GM19025 (cell line): Measurements from ENCODE around the gene ZGLP1.
"Not testable (repeated sequence)": the region's sequence is repeated elsewhere in the genome, so short reads cannot be mapped to it uniquely, and the experiment has no call there.

ENCODE experiments used
- ATAC-seq: cut with Tn5 transposase; IDR thresholded peaks from one replicate; pipeline ENCODE4 v1.9.1; 2021; ENCODE audit warnings: mild to moderate bottlenecking, low read depth, moderate library complexity; ENCODE audit not compliant: unreplicated experiment

Gene ZGLP1

DNA sequence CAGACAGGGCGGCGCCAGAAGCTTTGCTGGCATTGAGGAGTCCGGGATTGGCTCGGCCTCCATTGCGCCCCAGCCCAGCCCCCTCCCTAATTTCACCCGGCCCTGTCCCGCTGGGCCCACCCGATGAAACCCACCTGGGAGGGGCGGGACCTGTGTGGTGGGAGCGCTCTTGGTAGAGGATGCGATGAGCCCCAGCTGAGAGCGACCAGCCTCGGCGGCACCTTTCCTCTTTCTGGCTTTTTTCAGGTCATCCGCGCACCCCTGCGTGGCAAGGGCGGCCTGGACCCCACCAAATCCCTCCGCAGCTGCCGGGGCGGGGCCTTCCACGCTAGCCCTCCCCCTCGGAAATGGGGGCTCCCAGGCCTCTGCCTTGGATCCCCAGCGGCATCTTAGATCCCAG lies at the start of gene ZGLP1:
Gene ZGLP1, minus strand, starts transcription at position 393 of the 400 bp plus-strand sequence.
- ATAC-seq, result no peak

DNA sequence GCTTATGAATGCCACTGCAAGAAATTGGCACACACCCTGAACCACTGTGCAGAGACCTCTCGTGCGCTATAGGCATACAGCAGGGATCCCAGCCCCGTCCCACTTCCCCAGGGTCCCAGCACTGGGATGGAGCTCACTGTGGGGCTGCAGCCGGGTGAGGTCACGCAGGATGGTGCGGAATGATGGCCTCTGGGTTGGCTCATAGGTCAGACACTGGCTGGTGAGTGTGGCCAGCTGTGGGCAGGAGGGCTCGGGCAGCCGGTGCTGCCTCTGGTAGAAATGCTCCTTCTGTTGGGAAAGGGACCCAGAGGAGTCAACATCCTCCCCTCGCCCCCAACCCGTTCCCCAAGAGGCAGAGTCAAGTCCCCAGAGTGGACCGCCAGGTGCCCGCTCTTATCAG lies 46.8 kb upstream of the ZGLP1 start:
- no peak for ATAC-seq

DNA sequence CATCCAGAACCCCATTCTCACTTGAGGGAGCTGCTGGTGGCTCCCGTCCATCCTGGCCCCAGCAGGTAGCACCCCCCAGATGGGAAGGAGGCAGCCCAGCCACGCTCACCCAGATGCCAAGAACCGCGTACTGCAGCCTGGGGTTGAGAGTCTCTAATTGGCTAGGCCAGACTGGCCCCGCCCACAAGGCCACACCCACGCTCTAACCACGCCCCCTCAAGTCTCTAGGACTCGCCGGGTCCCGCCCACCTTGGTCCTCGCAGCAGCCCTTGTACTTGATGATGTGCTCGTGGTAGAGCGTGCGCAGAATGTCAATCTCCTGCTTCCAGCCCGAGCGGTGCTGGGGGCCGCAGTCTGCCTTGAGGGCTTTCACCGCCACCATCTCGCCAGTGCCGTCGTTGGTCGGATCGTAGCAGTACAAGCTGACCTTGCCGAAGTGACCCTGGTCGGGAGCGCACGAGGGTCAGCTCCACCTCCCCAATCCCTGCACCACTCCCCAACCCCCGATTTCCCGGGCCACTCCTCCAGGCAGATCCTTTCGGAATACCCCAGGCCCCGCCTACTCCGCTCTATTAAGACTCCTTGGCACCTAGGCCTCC lies 44.3 kb upstream of the ZGLP1 start:
- ATAC-seq, result no peak

DNA sequence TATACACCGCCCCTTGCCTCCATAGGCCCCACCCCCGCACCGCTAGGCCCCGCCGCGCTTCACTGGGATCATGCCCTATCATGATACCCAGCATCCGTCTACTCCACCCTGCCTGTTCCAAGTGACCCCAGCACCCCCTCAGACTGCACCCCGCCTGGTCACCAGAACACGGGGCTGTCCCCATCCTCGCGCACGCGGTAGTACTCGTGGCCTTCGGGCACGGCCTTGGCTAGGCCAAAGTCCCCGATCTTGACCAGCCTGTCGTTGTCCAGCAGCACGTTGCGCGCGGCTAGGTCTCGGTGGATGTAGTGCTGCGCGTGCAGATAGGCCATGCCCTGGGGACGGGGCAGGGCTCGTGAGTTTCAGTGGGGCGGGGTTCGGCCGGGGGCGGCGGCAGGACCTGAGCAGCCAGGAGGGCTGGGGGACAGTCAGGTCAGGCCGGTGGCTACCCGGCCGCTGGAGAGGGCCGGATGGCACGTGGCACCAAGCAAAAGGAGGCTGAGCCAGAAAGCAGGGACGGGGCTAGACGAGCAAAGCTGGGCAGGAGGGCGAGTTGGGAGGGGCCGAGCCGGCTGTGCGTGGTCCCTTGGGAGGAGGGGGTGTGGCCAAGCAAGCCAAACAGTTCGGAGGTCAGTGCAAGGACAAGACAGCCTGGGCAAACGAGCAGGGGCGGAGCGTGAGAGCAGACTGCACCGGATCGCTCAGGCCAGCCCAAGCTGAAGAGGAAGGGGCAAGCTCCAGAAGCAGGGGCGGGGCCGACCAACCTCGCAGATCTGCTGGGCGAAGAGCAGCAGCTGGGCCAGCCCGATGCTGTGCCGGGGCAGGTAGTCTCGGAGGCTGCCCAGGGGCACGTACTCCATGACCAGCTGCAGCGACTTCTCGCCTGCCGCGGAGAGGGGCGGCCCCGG lies 43.4 kb upstream of the ZGLP1 start:
- no peak for ATAC-seq

DNA sequence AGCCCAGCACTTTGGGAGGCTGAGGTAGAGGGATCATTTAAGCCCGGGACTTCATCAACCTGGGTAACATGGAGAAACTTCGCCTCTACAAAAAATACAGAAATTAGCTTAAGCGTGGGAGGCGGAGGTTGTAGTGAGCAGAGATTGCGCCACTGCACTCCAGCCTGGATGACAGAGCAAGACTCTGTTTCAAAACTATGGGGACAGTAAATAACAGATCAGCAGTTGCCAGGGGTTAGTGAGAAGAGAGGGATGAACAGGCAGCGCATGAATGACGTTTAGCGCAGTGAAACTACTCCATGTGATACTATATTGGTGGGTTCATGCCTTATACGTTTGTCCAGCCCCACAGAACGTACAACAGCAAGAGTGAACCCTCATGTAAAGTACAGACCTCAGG lies 36.9 kb upstream of the ZGLP1 start:
- no peak for ATAC-seq

DNA sequence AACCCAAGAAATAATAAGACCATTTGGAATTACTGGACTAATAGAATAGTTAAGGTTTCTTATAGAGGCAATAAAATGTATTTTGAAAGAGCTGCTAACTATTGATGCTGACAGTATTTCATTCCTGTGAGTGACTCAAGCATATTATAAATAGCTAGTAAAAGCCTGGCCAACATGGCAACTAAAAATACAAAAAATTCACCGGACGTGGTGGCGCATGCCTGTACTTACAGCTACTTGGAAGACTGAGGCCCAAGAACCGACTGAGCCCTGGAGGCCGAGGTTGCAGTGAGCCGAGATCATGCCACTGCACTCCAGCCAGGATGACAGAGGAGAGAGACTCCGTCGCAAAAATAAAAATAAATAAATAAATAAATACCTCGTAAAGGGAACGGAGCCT lies 35.2 kb upstream of the ZGLP1 start:
- no peak for ATAC-seq

DNA sequence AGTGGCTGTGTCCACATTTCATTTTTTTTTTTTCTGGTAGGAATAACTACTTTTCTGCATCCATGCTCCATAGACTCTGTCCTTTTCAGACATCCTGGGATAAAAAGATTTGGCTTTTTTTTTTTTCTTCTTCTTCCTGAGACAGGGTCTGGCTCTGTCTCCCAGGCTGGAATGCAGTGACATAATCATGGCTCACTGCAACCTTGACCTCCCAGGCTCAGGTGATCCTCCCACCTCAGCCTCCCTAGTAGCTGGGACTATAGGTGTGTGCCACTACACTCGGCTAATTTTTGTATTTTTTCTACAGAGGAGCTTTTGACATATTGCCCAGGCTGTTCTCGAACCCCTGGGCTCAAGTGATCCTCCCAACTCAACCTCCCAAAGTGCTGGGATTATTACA lies 33.9 kb upstream of the ZGLP1 start:
- no peak for ATAC-seq

DNA sequence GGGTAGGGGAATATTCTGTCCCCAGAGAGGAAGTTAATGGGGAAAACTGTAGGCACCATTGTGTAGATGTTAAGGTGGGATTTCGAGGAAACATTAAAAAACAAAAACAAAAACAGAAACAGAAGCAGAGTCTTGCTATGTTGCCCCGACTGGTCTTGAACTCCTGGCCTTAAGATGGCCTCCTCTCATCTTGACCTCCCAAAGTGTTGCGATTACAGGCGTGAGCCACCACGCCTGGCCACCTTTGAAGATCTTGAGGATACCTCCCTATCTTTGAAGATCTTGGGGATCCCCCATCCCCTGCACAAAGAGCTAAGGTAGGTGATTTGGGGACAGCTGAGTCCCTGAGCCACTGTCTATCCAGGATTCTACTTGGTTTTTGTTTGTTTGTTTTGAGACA lies 30.4 kb upstream of the ZGLP1 start:
- no peak for ATAC-seq

DNA sequence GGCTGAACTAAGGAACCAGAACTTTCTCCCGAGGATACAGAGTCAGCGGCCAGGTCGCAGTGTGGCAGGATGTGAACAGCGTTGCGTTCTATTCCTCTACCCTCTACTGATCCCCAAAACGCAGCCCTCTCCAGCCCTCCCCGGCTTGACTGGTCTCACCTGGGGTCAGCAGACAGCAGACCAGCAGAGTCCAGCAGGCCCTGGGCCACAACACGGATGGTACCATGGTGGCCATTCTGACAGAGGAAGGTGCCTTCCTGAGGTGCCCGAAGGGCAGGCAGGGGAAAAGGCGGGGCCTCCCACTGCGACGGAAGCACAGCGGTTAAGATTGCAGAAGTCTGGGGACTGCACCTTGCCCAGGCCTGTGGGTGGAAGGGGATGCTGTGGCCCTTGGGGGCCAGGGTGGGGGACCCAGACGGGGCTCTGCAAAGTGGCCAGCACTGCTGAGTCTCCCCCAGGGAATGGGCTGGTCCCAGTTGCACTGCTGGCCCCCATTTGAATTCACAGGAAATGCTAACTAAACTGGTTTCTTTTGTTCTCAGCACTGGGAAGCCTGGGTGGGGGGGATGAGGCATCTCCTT lies 29.9 kb upstream of the ZGLP1 start, which contains the start of gene ICAM3:
Gene ICAM3, minus strand, starts transcription at position 245 of the 581 bp plus-strand sequence. Its CDS starts 10 bp downstream, at position 235.
- peak; percentile 67 for ATAC-seq

DNA sequence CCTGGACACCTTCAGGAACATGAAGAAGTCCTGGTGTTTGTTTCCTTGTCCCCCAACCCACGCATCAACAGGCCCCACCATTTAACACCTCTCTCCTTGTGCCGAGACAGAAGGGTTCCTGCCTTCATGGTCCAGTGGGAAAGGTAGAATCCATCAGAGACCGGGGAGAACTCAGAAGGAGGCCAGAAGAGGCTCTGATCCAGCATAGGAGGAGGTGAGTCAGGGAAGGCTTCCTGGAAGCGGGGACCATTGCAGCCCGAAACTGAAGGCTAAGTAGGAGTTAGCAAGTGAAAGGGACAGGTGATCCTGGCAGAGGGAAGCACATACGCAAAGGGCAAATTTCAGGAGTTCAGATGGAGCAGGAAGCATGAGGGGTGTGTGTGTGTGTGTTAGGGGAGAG lies 29.3 kb upstream of the ZGLP1 start:
- no peak for ATAC-seq

DNA sequence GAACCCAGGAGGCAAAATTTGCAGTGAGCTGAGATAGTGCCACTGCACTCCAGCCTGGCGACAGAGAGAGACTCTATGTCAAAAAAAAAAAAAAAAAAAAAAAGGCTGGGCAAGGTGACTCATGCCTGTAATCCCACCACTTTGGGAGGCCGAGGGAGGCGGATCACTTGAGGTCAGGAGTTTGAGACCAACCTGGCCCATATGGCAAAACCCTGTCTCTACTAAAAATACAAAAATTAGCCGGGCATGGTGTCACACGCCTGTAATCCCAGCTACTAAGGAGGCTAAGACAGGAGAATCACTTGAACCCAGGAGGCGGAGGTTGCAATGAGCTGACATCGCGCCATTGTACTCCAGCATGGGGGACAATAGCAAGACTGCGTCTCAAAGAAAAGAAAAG lies 27.1 kb upstream of the ZGLP1 start:
- ATAC-seq, result not testable (repeated sequence)

DNA sequence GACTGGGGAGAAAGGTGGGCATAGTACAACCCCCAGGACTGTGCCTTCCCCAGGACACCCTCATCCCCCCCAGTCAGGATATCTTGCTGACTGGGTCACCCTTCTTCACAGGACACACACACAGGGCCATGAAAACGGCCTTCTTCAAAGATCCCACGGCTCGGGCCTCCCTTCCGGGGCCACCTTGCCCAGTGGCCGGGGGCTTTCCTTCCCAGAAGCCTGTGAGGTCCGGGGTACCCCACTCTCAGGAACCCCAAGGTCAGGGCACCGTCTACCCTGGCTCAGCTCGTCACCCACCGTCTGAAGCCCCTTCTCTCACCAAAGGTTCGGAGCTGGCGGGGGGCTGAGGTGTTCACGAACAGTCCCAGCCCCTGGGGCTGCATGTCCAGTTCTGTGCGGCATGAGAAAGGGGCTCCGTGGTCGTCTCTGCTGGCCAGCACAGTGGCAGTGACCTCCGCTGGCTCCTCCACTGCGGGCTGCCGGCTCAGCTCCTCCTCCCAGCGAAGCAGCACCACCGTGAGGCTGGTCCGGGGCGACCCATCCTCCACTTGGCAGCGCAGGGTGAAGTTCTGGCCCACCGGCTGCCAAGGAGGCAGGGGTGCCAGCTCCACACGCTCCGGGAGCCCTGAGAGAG lies 25.9 kb upstream of the ZGLP1 start:
- ATAC-seq, result no peak

DNA sequence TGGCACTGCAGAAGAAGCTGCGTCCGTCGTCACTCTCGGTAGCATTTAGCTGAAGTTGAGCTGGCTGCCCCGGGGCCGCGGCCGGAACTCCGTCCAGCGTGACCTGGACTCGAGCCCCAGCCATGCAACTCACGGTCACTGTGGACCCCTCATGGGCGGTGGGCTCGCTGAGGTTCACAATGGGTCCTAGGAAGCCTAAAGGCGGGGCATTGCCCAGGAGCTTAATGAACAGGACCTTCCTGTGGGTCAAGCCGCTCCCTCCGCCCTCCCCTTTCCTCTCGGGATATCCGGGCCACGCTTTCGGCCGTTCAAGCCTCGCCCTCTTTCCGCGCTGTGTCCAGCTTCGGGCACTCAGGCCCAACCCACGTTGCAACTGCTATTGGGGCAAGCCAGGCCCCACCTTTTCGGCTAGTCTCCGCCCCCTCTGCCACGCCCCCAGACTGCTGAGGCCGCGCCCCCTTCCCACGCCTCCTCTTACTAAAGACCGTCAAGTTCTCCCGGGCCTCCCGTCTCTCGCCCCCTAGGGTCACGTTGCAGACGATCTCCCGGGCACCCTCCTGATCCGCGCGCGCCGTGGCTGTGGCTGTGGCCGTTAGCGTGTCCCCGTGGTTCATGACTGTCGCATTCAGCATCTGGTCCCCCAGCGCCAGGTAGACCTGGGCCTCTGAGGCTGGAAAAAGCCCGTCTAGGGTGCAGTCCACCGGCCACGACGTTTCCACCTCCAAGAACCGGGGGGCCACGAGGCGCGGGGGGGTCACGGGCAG lies 25.2 kb upstream of the ZGLP1 start:
- no peak for ATAC-seq

DNA sequence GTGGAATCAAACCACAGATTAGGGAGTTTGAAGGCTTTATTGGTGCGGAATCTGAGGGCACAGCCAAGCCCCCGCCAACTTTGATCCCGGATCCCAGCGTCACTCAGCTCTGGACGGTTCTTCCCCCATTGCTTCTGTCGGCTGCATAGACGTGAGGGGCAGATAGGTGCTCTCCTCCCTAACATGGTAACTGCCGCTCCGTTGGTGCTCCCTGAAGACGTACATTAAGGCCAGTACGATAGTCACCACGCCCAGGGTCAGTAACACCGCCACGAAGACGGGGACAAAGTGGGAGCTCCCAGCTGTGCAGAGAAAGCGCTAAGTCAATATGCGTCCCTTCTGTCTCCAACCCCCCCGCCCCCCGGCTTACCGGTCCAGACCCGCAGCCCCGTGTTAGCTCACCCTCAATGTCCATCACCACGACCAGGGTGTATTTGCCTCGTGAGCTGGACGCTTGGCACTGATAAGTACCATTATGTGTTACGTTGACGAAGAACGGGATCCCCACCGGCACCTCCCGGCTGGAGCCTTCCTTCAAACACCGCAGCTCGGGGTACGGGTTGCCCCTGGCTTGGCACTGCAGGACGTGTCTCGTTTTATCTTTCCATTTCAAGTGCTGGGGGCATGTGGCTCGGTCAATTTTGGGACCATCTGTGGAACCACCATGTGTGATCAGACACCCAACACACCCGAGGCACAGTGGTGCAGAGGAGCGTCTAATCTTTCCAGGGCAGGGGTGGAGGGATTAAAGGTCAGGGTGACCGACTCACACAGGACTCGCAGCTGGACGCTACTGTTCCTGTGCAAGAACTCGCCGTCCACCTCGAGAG lies 24.4 kb upstream of the ZGLP1 start:
- no peak for ATAC-seq

DNA sequence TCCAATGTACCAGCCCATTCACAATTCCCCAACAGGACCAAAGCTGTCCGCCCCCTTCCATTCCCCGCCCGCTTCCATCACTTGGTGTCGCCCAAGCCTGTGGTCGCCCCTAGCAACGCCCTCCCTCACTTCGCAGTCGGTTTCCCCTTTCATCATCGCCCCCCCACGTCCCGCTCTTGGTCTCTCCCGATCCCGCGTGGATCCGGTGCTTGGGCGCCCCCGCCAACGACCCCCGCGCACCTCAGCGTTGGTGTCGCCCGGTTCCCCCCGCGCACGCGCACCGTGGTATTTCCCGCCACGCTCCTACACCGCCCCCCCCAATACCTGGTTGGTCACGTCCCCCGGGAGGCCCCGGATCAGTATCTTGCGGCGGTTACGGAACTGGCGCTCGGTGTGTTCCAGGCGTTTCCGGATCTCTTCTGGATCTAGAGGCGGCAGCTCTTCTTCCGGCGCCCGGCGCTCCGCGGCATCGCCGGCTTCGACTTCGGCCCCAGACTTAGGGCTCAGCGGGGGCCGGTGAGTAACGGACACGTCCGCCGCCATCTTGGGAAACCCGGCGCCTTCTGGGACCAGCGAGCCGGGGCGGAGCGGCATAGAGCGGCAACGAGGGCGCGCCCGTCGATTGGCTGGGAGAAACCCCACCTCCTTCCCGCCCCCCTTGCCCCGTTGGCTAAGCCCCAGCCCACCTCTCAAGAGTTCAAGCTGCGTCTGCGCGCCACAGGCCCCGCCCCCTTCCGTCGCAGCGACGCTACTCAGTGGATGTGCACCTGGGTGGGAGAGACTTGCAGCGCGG lies 23.5 kb upstream of the ZGLP1 start, which contains the start of gene RAVER1:
Gene RAVER1, minus strand, starts transcription at position 565 of the 793 bp plus-strand sequence. Its CDS starts 22 bp downstream, at position 543.
- peak; percentile 92 for ATAC-seq

DNA sequence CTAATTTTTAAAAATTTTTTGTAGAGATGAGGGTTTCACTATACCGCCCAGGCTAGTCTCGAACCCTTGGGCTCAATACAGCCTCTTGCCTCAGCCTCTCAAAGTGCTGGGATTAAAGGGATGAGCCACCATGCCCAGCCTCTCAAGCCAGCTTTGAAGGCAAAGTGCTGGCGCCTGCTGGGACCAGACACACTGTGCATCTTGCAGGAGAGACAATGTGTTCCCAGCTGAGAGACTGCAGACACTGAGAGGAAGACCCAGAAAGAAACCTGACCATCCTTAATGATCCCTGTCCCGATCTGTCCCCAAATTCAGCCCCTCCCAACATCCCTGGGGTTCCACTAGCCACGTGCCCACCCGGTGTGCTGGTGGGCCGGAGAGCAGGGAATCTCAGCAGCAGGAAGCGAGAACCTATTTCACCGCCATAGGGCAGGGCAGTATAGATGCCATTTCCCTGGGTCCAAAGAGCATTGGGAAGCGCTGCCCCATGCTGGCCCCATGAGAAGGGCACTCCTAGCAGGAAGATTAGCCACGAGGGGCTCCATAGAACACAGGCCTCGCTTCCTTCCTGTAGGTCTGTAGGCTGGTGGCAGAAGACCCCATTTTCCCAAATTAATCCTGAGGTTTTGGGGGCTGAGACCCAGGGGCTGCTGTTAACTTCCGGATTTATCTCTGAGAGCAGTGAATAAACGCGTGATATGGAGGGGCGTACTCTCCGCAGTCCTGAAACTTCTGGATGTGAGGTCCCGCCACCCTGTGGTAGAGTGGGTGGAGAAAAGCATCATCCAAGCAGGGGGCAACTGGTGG lies 22.7 kb upstream of the ZGLP1 start:
- ATAC-seq, result no peak

DNA sequence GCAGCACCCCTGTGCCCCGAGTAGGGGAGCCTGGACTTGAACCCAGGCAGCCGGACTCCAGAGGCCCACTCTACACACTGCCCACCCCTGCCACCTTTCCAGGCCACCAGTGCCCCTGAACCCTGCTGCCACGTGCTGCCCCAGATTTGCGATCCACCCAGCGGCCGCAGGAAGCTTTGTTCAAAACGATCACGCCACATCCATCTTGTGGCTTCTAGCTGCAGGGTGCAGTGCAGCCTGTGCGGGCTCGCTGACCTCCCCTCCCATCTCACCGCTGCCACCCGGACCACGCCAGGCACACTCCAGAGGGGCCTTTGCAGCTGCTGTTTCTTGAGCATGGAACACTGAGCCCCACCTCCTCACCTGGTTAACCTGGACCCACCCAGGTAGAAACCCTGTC lies 19.9 kb upstream of the ZGLP1 start:
- no peak for ATAC-seq
